ENCODE data around the gene ADAM23.

Gene ADAM23

GRCh38 chr2:206641226-206641625, 197.9 kb downstream of the ADAM23 start:
- DNase-seq (ENCODE audit: low read depth in 2 of 2), result no peak

- DNase-seq (ENCODE audit: low read depth in 2 of 2), result peak in 1 of 2 experiments; percentile 2
Observed at GRCh38 chr2:206642075-206643025, 199.0 kb downstream of the ADAM23 start, which contains the start of gene FAM237A. Gene FAM237A, plus strand, starts transcription at chr2:206642487. Its CDS starts 1,750 bp downstream, at chr2:206644237.

GRCh38 chr2:206647985-206648384, 204.7 kb downstream of the ADAM23 start:
- no peak for DNase-seq (ENCODE audit: low read depth in 2 of 2)

- no peak for DNase-seq (ENCODE audit: low read depth in 2 of 2)
Observed at GRCh38 chr2:206657087-206657486, 213.8 kb downstream of the ADAM23 start.

GRCh38 chr2:206665251-206665650, 221.9 kb downstream of the ADAM23 start:
- DNase-seq (ENCODE audit: low read depth in 2 of 2), result no peak

Measured in stimulated activated CD4-positive, alpha-beta T cell treated with anti-CD3 and anti-CD28 coated beads, Interleukin-12 subunit alpha, Interleukin-12 subunit beta, amount 100 ng/mL, for 24 hours (primary cell).